ENCODE data around the gene C3orf18.

Gene C3orf18

DNA sequence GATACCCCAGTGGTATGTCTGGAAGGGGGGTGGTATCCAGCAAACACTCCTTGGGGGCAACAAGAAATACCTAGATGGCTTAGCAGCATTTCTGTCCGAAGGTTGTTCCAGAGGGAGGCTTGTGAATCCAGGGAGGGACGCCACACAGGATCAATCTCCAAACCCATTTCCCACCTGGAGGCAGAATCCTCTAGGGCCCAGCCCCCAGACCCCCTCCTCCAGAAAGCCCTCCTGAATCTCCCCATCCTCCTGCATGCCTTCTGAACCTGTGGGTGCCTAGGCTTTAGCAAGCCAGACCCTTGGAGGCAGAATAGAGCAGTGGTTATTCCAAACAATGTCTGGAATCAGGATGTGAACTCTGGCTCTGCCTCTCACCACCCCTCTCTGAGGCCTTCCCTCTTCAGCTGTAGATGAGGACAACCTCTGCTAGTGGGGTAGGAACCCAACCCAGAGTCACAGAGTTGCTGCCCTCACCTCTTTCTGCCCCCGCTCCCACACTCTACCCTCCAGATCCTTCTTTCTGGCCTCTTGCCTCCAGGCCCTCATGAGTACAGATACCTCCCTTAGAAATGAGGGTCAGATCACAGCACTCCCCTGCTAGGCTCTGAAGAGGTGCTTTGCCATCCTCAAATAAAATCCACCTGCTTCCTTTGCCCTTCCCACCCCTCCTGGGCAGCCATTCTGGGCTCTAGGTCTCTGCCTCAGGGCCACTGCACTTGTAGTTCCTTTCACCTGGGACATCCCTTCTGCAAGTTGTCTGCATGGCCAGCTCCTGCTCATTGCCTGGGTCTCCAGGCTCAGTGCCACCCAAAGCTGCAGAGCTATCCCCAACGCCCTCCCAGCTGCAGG, 35.9 kb upstream of the C3orf18 start:
- DNase-seq (ENCODE audit: low read depth in 3 of 3), result no peak

DNA sequence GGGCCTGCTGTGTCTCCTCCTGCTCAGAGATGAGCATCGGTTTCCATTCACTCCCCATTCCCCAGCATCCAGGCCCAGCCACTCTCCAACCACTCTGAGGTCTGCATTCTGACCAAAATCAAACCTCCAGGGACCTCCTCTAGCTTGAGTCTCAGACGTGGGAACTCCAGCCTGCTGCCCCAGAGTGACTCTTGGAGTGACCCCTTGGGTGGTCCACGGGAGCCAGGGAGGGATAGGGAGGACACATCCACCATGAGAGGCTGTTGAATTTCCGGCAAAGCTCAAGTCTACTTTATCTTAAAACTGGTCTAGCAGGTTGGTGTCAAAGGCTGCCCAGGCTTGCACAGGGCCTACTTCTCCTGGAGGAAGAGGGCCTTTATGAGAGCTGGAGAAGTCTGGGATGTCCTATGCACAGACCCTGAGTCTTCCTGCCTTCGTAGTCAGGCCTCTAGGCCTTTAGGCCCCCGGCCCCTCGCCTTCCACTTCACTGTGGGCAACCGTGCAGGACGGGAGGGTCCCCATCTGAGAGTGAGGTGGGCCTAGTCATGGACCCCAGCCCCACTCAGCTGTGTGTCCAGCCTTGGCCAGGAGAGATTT, 35.1 kb upstream of the C3orf18 start:
- DNase-seq (ENCODE audit: low read depth in 3 of 3), result no peak

DNA sequence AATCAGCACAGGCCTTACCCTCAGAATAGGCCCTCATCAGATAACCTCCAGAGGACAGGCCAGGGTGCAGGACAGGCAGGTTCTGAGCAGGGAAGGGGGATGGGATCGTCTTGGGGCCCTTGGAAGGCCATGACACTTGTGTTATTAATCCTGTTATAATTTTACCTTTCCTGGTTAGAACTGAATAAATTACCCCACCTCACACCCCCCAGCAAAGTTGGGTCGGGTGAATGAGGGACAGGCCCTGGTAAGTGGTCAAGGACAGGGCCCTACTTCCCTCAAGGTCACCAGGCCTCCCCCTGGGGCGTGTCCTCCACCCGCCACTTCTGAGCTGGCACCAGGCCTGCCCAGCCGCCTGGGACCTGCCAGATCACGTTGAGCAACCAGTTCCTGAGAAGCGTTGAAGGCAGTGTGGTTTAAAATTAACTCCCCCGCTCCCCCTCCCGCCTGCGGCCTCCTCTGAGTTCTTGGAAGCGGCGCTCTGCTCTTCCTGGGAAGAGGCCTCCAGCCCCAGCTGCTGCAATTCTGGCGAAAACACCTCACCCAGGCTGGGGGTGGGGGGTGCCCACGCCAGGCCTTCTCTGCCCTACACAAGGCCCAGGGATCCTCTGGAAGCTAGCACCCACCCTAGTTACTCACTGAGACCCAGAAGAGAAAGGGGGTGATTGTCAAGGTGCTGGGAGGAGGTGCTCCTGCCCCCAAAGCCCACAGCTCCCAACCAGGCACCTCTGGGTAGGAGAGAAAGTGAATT, 33.5 kb upstream of the C3orf18 start:
- peak; percentile 80 to 96 (median 83) for DNase-seq (ENCODE audit: low read depth in 3 of 3)

DNA sequence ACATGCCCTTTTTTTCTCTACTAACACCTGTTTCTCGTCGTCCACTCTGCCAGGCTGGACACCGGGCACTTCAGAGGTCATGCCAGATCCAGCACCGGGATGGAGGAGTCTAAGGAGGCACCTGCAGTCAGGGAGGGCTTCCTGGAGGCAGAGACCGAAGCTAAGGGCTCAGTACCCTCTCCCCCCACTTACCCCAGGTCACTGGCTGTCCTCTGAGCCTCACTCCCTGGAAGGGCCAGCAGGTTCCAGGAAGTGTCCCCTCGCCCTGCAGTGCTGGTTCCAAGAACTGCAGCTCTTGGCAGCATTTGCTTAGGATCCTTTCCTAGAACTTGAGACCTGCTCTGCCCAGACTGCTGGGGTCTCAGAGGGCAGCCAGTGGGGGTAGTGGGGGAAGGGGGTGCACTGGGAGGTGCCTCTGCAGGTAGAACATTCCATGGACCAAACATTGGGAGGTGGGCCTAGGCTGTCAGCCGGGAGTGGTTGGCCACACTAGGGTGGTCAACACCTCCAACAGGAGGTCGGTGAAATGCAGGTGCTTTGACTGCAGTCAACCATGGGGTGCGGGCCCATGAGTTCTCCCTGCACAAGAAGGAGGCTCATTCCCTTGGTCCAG, 32.7 kb upstream of the C3orf18 start:
- DNase-seq (ENCODE audit: low read depth in 3 of 3), result no peak

DNA sequence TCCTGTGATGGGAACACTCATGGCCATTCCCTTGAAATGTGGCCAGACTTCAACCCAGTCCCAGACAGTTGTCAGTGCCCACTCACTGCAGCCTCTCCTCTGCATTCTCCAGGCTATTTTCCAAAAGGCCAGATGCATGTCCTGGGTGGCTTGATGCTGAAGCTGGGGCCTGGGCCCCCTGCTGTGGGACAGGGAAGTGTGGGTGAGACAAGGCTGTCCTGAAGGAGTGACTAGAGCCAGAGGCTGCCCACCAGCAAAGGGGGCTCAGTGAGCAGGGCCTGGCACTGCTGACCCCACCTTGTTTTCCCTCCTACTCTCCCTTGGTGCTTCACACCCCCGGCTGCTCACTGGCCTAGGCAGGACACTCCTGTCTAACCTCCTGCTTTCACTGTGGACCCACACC, 32.2 kb upstream of the C3orf18 start:
- DNase-seq (ENCODE audit: low read depth in 3 of 3), result no peak

DNA sequence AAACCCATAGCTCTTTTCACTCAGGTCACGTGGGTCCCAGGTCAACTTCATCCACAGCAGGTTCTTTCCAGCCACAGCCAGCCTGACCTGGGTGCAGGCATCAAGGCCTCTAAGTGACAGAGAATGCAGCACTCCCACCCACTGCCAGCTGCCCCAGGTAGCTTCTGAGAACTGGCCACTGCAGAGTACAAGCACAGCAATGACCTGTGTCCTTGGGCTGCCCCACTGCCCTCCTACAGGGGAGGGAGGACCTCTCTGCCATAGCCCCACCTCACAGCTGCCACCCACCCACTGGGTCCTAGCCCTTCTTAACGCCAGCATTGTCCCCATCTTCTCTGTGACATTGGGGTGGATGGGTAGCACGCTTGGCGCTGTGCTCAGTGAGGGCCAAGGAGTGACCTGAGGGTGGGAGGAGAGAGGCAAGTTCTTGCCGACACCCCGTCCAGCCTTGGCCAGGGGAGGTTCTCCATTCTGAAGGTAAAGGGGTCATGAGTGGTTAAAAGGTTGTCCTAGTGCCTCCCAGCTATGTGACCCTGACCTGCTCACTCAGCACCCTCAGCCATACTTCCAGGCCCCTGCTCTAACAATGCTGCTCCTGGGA, 31.7 kb upstream of the C3orf18 start:
- DNase-seq (ENCODE audit: low read depth in 3 of 3), result no peak

DNA sequence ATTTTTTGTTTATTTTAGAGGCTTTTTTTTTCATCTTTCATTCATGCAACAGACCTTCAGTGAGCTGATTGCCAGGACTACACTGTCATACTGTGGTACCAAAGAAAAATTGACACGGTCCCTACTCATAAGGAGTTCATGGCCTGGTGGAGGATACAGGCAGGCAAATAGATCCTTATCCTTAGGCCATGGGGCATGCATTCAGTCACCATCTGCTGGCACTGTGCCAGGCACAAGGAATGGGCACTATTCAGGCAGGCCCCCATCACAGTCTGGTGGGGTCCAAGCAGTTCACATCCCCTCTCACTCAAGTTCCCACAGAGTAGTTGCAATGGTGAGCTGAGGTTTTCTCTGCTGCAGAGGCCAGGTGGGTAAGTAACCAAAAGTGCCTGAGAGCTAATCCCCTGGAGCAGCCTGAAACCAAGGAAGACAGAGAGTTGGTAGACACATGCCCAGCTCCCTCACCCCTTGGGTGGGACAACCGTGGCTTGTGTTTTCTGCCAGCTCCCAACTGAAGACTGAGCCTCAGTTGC, 26.8 kb upstream of the C3orf18 start:
- DNase-seq (ENCODE audit: low read depth in 3 of 3), result no peak

DNA sequence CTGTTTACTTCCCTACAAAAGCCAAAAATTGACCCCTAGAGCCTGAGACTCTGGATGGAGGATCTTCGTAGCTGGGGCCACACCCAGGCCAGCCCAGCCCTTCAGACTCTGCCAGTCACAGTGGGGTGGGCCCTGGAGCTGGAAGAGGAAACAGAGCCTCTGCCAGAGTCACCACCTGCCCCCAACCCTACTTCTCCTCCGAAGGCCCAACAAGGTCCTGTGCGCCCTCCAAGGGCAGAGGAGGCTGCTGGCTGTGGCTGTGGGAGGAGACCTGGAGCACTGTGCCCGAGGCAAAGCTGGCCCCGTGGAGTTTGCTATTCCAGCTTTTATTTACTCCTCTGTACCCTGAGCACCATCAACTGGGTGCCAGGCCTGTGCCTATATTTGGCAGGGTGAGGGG, 25.0 kb upstream of the C3orf18 start:
- DNase-seq (ENCODE audit: low read depth in 3 of 3), result no peak

DNA sequence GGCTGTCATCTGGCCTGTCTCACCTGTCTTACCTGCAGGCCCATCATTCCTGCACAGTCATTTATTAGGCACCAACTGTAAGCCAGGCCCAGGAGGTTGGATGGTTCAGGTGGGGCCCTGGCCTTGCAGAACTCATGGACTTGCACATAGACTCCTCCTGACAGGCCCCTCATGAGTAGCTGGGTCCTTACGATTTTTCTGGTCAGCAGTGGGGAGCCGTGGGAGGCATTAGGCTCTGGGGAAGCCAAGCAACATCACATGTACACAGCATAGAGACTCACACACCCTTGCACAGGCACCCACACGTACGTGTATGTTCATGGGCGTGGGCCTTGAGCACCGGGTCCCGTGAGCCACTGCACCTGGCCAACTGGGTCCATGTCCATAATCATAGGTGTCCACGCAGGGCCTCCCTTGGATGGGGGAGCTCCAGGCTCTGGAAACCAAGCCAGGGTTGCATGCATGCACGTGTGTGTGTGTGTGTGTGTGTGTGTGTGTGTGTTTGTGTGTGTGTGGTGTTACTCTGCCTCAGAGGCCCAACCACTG, 23.7 kb upstream of the C3orf18 start:
- no peak for DNase-seq (ENCODE audit: low read depth in 3 of 3)

DNA sequence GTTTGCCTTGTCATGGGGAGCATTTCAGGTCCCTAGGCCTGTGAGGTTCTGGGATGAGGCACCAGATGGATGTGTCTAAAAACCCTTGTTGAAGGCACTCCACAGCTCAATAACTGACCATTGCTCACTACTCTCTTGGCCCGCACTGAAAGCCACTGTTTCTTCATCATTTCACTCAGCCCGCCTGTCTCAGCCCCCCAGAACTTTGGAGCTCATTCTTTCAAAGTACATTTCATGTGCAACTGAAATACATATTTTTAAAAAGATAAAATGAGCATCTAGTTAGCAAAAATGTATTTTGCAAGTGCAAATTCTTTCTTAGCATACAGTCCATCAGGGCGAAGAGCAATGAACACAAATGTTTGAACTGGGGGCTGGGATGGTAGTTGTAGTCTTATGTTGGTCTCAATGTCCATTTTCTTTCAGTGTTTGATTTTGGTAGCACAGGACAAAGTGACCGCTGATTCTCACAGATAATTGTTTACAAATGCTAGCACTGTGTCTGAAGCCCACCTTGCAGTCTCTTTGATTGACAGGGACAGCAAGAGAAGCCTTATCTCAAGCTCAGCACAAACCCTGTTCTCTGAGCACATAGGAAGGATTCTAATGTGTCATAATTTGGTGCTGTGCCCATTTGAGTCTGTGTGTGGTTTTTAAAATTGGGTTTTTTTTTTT, 21.3 kb upstream of the C3orf18 start:
- no peak for DNase-seq (ENCODE audit: low read depth in 3 of 3)

DNA sequence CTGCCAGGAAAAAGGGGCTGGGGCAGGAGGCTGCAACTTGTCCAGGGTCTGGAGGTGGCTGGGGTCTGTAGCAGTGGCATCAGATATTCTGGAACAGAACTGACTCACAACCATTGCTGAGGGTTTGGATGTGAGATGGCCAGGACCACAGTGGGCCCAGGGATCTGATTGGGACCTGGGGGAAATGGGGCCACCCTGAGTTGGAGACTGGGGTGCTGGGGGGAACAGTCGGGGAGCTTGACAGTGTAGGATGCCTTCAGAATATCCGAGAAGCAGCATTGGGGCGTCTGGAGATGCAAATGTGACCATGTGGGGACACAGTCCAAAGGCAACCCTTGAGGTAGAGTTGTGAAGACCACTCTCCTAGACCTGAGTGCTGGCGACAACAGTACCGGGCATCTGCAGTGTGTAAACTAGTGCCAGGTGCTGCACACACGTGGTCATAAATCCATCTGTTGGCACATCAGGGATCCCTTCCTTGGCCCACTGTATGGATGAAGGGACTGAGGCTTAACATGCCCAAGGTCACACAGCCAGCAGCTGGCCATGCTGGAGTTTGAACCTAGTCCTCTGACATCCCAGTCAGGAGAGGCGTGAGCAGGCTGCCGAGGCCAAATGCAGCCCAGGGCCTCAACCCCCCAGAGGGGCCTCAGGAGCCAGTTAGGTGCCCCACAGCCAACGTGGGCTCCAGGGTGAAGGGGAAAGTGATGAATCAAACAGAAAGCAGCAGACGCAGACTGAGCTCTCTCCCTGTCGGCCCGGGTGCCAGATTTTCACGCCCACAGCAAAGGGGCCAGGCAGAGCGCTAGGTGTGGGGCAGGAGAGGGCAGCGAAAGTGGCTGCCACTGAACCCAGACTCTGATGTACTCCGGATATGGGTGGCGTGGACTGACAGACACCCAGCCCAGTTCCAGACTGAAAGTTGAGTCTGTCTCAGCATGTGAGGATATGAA, 20.5 kb upstream of the C3orf18 start:
- peak; percentile 75 to 90 (median 75) for DNase-seq (ENCODE audit: low read depth in 3 of 3)

DNA sequence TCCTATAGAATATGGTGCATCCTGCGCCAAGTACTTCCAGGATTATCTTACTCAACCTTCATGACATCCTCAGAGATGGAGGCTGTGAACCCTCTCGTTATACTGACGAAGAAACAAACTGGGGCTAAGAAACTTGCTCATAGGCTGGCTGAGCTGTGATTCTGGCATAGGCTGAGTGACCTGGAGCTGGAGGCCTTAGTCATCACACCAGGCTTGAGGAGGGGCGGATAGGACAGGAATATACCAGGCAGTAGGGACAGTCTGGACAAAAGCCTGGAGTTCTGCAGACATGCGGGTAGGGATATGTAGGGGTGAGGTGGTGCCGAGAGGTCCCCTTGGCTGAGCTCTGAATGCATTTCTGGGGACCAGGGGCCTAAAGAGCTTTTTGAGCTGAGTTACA, 19.8 kb upstream of the C3orf18 start:
- DNase-seq (ENCODE audit: low read depth in 3 of 3), result no peak

DNA sequence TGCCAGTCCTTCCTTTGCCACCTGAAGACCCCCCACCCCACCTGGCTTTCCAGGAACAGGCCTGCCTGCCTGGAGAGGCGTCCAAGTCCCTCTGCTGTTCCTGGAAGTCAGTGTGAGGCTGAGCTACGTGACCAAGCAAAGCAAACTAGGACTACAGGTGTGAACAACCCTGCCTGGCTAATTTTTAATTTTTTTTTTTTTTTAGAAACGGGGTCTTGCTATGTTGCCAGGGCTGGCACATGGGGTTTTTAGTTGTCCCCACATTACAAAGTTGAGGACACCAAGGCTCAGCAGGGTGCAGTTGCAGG, 19.2 kb upstream of the C3orf18 start:
- no peak for DNase-seq (ENCODE audit: low read depth in 3 of 3)

DNA sequence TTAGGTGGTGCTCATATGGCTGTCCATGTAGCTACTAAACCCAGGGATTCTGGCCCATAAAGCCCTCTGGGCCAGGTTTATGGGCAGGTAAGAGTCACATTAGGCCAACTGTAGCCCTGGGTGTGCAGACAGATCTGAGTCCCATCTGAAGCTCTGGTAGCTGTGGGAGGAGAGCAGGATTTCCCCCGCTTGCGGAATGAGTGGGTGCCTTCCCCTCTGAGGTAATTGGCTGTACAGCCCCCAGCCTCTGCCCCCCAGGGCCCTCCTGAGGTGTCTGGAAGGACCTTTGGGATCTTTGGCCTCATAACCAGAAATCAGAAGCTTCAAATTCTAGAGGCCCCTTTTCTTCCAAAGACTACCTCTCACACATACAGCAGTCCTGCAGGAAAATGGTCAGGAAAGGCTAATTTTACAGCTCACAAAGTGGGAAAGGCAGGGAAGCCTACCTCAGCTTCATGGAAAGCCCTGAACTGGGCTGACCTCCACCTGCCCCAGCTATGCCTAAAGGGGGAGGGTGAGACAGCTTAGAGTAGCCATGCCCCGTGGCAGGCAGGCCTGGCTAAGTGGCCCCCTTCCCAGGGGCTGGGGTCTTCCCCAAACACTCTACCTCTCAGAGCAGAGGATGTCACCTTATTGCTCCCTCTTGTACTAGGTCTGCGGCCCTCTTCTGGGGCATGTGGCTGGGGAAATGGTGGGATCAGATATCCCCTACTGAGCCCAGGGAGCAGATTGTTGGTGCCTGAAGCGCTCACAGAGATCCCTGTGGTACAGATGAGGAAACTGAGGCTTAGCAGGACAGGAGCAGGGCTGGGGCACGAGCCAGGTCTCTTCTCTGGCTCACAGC, 18.6 kb upstream of the C3orf18 start:
- DNase-seq (ENCODE audit: low read depth in 3 of 3), result peak in 1 of 3 experiments; percentile 69

DNA sequence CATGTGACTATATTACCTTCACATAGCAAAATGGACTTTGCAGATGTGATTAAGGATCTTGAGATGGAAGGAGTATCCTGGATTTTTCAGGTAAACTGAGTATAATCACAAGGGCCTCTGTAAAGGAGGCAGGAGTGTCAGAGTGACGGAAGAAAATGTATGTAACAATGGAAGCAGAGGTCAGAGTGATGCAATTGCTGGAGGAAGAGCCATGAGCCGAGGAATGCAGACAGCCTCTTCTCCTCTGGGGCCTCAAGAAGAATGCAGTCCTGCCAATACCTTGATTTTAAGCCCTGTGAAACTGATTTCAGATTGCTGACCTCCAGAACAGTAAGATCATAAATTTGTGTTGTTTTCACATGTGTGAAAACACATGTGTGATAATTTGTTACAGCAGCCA, 16.8 kb upstream of the C3orf18 start:
- no peak for DNase-seq (ENCODE audit: low read depth in 3 of 3)

DNA sequence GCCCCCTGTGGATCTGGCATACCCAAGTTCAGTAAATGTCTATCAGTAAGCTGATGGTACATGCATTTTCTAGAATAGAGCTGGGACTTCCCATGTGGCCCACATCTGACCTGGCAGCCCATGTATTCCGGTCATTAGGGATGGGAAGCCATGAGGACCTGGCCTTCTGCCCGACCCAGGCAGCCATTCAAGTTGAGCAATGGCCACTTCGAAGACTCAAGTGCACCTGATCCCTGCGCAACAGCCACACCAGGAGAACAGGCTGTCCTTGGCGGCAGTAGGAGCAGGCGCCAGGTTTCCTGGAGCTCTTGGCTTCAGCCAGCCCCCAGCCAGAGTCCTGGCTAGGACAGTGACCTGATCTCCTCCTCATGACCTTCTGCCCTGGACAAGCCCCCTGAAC, 16.4 kb upstream of the C3orf18 start:
- DNase-seq (ENCODE audit: low read depth in 3 of 3), result no peak

DNA sequence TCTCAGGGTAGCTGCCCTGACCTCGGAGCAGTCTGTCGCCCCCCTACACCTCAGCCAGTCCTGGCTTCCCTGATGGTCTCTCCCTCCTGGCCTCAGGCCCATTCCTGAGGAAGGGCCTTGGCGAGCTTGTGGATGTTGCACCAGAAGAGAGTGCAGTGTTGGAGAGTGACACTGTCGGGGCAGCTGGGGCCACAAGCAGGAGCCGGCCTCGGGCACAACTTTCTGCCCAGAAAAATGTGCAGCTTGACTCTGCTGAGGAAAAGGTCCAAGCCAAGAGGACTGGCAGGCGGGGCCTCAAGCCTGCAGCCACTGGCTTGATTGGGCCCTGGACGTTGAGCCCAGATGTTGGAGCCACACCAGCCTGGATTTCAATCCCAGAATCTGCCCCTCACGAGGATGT, 14.5 kb upstream of the C3orf18 start:
- no peak for DNase-seq (ENCODE audit: low read depth in 3 of 3)

DNA sequence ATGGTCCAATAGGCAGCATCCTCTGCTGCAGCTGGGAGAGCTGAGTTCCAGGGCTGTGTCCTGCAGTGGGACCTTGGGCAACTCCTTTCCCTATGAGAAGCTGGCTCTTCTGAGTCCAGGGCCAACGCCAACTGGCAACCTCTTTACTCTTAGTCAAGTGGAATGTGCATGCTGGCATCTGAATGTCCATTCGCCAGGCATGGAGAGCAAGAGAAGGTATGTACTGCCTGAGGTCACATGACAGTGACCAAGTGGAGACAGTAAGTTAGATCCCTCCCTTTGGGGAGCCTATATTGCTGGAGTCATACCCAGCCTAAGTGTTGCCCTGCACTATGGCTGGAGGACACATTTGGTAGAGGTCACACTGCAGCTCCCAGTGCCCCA, 13.9 kb upstream of the C3orf18 start:
- no peak for DNase-seq (ENCODE audit: low read depth in 3 of 3)
